ENCODE measurements around the gene CCL24.
"Not testable (repeated sequence)": the region's sequence is repeated elsewhere in the genome, so short reads cannot be mapped to it uniquely, and the experiment has no call there.

The CCL24 gene

DNA sequence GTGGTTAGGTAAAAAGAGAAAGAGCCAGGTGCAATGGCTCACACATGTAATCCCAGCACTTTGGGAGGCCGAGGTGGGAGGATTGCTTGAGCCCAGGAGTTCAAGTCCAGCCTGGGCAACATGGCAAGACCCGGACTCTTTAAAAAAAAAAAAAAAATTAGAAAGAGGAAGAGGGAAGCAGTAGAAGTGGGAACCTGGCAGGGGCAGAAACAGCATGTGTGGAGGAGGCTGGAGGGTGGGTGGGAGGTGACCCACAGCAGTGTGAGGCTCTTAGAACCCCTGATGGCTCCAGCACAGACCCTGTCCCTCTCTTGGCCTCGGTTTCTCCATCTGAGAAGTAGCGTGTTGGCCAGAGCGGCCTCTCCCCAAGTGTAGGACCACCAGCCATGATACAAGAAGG lies 4.9 kb upstream of the CCL24 start:
- no peak for DNase-seq

DNA sequence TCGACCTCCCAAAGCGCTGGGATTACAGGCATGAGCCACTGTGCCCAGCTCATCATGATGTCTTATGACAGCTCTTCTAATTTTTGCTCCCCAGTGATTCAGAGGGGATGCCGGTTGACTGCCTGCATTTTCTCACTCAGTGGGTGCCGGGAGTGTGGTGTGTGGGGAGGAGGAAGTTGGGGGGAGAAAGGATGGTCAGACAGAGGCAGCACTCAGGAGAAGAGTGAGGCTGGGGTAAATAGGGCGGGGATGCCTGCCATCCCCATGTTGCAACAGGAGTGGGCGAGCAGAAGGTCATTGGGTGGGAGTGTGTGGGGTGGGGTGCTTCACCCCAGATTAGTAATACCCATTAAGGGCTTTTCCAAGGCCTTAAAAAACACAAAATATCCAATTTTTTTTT lies 3.5 kb upstream of the CCL24 start:
- no peak for DNase-seq

DNA sequence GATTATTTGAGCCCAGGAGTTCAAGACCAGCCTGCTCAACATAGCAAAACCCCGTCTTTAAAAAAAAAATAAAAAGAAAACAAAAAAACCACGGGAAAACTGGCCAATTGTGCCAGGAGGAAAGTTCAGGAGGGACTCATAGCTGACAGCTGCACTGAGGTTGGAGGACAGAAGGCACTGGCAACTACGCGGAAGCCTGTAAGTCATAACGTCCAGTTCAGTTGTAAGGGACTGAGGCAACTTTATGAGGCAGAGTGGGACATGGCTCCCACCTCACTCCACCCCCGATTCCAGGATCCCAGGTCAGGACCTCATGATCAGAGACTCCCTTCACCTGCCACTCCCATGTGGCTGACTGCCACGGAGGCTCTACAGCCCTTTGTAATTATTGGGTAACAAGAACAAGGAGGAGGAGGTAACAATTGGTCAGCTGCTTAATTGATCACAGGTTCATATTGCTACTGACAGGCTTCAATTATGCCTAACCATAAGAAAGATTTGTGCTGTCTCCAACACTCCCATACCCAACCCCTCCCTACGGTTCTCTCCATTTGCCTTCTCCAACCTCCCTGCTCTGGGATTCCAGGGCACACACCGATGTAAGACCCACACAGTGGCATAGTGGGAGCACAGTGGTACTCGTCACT lies 1.9 kb upstream of the CCL24 start:
- DNase-seq: no peak

DNA sequence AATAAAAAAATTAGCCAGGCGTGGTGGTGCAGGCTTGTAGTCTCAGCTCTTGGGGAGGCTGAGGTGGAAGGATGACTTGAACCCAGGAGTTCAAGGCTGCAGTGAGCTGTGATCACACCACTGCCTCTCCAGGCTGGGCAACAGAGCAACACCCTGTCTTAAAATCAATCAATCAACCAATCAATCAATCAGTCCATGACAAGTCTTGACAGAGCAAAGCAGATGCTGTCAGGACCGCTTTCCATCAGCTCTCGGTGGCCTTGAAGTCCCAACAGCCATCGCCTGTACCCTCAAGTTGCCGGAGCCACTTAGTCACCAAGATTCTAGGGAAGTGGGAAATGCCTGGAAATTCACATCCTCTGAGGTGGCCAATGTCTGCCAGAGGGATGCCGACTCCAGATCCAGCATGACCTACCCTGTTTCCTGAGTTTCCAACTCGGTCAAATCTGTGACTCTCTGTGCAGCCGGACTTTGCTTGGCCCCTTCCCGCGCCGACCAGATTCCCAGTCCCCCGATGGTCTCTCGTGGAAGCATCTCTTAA lies 871 bp upstream of the CCL24 start:
- no peak for DNase-seq

DNA sequence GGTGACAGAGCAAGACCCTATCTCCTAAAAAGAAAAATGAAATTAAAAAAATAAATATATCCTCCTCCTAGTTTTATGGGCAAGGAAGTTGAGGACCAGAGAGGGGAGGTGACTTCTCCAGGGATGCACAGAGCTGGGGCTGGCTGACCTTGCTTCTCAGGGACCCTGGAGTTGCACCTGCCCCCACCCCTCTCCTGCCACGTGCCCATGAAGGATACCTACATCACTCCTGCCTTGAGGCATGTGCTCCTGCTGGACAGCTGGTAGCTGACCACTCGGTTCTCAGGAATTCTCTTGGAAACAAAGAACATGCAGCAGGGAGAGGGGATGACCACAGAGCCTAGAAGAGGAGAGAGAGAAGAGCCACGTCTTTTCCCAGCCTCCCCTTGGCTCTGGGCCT lies 522 bp downstream of the CCL24 start:
- DNase-seq: no peak

DNA sequence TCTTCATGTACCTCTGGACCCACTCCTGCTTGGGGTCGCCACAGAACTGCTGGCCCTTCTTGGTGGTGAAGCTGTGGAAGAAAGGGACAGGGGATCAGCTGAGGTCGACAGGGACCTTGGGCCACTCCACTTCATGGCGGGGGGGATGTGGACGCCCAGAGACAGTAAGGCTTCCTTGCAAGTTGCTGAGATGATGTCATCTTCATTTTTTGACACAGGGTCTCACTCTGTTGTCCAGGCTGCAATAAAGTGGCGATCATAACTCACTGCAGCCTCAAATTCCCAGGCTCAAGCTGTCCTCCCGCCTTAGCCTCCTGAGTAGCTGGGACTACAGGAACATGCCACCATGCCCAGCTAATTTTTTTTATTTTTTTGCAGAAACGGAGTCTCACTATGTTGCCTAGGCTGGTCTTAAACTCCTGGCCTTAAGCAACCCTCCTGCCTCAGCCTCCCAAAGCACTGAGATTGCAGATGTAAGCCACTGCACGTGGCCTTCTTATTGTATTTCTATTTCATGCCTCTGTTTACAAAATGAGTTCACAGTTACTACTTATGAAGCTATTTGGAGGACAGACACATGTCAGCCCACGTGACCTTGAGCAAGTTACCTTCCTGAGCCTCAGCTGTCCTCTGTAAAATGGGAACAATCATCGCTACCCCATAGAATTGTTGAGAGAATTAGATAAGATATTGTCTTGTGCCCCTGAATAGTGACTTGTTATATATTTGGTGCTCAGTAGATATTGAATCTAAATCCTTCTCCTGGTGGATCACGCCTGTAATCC lies 1.5 kb downstream of the CCL24 start:
- no peak for DNase-seq

DNA sequence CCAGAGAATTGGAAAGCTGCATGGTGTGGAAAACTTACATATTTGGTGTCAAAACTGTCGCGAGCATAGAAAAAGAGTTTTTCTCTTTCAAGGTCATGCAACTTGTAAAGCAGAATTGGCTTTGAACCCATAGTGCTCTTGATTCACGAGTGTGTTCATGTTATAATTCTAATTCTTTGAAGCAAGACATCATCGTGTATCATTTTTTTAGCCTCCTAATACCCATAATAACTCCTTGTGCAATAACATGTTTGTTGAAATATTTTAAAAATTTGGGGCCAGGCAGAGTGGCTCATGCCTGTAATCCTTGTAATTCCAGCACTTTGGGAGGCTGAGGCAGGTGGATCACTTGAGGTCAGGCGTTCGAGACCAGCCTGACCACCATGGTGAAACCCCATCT lies 4.2 kb downstream of the CCL24 start:
- DNase-seq: no peak

DNA sequence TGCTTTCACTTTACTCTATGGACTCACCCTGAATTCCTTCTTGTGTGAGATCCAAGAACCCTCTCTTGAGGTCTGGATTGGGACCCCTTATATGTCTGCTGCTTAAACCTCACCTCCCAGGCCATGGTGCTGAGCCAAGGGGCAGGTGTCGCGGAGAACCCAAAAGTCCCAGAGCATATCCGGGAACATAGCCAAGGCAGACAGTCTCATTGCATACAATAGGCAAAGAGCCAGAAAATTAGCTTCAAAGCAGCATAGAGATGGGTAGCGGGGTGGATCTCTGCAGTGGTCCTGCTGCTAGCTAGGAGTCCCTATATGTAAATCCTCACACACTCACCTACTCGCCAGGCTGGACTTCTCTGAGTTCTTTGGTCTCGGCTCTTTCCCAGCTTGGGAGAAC lies 5.5 kb downstream of the CCL24 start:
- DNase-seq: no peak

DNA sequence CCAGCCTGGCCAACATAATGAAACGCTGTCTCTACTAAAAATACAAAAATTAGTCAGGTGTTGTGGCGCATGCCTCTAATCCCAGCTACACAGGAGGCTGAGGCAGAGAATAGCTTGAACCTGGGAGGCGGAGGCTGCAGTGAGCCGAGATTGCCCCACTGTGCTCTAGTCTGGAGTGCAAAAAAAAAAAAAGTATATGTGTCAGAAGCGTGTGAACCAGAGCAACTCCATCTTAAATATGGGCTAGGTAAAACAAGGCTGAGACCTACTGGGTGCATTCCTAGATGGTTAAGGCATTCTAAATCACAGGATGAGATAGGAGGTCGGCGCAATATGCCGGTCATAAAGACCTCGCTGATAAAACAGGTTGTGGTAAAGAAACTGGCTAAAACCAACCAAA lies 6.2 kb downstream of the CCL24 start:
- DNase-seq: no peak

DNA sequence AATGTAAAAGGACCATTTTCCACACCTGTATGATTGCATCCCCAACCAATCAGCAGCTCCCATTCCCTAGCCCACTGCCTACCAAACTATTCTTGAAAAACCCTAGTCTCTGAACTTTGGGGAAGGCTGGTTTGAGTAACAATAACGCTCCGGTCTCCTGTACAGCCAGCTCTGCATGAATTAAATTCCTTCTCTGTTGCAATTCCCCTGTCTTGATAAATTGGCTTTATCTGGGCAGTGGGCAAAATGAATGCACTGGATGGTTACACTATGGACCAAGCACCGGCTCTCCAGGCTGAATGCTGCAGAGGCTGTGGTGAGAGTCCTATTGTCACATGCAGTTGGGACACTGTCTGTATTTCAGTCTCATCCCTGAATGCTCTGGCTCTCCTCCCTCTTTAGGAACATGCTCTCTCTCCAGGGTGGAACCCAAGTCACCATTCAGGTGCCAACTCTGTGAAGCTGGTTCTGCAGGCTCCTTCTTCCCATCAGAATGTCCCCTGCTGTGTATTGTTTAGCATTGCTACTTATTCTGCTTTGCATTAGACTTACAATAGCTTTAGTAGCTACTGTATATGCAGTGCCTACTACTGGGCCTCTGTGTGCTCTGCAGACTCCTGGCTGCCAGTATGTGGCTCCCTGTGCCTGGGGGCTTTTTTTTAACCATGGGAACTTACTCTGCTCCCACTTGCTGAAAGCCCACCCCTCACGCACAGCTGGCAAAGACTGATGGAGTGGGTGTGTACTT lies 6.9 kb downstream of the CCL24 start:
- DNase-seq: no peak

DNA sequence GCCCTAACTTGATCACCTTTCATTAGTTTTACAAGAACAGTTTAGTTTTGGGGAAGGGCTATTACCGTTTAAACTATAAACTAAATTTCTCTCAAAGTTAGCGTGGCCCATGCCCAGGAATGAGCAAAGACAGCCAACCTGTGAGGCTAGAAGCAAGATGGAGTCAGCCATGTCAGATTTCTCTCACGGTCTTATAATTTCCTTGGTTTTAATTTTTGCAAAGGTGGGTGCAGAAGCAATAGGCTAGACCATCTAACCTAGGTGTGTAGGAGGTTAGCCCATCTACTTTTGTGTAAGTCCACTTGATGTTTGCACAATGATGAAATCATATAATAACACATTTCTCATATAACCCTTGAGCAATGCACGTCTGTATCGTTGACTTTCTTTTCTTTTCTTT lies 8.9 kb downstream of the CCL24 start:
- DNase-seq: no peak

DNA sequence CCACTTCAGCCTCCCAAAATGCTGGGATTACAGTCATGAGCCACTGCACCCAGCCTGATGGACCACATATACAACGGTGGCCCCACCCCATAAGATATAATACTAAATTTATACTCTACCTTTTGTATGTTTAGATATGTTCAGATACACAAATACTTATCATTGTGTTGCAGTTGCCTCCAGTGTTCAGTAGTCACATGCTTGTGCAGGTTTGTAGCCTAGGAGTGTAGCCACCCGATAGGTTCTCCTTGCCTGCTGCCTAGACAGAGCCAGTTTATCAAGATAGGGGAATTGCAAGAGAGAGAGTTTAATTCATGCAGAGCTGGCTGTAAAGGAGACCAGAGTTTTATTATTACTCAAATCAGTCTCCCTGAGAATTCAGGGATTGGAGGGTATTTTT lies 9.6 kb downstream of the CCL24 start:
- DNase-seq: no peak

DNA sequence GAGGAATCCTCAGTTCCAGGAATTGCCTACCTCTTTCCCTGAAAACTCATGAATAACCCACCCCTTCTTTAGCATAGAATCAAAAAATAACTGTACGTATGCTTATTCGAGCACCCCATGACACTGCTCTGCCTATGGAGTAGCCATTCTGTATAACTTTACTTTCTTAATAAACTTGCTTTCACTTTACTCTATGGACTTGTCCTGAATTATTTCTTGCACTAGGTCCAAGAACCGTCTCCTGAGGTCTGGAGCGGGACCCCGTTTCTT lies 11.1 kb downstream of the CCL24 start:
- DNase-seq: no peak

DNA sequence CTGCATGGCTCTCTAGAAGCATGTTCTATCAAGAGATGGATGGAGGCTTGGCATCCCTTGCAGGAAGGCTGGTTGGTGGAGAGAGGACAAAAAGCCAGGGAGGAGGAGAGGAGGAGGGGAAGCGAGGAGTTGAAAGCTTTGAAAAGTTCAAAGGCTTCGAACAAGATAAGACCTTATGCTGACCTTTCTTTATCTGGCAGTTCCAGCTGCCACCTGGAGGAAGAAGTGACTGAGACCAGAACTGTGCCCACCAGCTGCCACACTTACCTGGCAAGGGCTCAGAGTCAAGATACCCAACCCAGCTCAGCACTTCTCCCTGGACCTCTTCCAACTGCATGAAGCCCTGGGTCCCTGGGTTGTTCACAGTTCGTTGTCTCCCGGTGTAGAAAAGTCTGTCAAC lies 14.8 kb downstream of the CCL24 start:
- no peak for DNase-seq

DNA sequence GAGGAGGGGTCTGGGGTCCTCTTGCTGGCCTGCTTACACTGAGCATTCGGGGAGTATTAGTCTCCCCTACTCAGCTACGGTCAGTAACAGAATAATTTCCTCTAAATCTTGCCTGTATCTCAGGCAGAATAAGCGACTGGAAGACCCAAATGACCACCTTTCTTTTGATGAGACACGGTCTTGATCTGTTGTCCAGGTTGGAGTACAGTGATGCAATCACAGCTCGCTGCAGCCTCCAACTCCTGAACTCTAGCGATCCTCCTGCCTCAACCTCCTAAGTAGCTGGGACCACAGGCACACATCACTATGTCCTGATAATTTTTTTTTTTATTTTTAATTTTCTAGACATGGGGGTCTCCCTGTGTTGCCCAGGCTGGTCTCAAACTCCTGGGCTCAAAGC lies 17.2 kb downstream of the CCL24 start:
- no peak for DNase-seq

DNA sequence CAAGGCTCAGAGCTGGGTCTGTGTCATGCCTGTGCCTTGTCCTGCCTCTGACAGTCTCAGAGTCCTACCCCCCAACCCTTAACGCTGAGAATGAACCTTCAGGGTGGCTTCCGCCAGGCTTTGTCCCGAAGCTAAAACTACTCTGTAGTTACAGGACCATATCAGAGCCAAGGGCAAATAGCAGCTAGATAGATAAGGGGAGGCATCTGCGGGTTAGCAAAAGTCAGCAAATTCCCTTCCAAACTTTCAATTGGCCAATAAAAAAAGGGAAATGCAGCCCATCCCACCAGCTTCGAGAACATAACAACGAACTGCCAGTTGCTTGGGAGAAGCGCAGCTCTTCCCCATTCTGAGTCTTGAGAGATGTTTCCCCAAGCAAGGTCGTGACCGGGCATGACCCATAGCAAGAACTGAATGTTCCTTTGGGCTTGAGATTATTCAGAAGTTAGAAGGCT lies 17.7 kb downstream of the CCL24 start:
- DNase-seq: no peak

DNA sequence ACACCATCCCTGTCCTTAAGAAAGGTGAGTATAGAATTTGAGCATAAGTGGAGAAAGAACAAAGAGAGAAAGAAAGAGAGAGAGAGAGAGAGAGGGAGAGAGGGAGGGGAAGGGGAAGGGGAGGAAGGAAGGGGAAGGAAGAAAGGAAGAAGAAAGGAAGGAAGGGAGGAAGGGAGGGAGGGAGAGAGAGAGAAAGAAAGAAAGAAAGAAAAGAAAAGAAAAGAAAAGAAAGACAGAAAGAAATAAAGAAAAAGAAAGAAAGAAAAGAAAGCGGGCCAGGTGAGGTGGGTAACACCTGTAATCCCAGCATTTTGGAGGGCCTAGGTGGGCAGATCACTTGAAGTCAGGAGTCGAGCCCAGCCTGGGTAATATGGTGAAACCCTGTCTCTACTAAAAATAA lies 19.9 kb downstream of the CCL24 start:
- no peak for DNase-seq

DNA sequence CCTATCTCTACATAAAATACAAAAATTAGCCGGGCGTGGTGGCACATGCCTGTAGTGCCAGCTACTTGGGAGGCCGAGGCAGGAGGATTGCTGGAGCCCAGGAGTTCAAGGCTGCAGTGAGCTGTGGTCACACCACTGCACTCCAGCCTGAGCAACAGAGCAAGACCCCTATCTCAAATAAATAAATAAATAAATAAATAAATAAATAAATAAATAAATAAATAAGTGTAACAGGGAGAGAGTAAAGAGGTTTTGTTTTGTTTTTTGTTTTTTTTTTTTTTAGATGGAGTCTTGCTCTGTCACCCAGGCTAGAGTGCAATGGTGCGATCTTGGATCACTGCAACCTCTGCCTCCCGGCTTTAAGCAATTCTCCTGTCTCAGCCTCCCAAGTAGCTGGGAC lies 21.0 kb downstream of the CCL24 start:
- DNase-seq: not testable (repeated sequence)

DNA sequence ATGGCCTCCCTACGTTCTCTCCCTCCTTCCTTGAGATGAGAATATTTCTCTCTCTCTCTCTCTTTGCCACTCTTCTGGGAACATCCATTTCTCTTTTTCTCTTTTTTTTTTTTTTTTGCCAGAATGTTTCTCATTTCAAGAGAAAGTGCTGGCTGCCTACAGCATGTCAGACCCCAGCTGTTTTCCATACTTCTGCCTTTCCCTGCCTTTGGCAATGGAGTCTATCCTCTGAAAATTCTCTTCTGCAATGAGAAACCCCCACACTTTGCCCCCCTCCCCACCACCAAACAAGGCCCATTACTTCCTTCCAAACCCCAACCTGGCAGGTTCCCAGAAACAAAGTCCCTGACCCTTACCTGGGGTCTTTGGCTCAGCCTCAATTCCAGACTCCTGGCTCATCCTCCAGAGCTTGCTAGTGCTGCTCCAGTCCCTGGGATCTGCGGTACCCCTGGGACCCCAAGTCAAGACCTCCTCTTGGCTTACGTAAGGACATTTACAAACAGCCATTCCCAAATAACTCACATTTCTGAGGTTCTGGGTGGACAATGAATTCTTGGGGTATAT lies 24.2 kb downstream of the CCL24 start:
- no peak for DNase-seq

DNA sequence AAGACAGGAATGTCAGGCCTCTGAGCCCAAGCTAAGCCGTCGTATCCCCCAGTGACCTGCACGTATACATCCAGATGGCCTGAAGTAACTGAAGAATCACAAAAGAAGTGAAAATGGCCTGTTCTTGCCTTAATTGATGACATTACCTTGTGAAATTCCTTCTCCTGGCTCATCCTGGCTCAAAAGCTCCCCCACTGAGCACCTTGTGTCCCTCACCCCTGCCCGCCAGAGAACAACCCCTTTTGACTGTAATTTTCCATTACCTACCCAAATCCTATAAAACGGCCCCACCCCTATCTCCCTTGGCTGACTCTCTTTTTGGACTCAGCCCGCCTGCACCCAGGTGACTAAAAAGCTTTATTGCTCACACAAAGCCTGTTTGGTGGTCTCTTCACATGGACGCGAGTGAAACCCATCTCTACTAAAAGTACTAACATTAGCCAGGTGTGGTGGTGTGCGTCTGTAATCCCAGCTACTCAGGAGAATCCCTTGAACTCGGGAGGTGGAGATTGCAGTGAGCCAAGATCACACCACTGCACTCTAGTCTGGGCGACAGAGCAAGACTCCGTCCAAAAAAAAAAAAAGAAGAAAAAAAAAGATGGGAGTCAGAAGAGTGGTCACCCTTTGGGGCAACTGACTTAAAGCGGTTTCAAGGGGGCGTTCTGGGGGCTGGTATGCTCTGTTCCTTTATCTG lies 25.3 kb downstream of the CCL24 start:
- not testable (repeated sequence) for DNase-seq

DNA sequence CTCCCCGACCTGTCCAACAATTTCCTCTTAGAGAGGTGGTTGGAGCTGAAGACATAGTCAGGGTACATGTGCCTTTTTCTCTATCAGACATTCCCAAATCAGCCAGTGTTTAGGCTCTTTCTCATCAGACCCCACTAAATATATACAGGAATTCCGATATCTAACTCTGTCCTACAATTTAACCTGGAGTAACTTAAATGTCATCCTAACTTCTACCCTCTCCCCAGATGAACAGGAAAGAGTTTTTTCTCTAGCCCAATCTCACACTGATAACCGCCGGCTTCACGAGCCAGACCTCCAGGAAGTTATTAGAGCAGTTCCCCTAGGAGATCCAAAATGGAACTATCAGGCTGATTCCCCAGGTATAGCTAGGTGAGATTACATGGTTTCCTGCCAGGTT lies 30.5 kb downstream of the CCL24 start:
- not testable (repeated sequence) for DNase-seq

DNA sequence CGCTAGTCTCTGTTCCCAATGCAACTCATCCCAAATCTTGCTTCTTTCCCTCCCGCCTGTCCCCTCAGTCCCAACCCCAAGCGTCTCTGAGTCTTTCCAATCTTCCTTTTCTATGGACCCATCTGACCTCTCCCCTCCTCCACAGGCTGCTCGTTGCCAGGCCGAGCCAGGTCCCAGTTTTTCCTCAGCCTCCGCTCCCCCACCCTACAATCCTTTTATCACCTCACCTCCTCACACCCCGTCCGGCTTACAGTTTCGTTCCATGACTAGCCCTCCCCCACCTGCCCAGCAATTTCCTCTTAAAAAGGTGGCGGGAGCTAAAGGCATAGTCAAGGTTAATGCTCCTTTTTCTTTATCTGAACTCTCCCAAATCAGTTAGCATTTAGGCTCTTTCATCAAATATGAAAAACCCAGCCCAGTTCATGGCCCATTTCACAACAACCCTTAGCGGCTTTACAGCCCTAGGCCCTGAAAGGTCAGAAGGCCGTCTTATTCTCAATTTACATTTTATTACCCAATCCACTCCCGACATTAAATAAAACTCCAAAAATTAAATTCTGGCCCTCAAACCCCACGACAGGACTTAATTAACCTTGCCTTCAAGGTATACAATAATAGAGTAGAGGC lies 32.8 kb downstream of the CCL24 start:
- not testable (repeated sequence) for DNase-seq

DNA sequence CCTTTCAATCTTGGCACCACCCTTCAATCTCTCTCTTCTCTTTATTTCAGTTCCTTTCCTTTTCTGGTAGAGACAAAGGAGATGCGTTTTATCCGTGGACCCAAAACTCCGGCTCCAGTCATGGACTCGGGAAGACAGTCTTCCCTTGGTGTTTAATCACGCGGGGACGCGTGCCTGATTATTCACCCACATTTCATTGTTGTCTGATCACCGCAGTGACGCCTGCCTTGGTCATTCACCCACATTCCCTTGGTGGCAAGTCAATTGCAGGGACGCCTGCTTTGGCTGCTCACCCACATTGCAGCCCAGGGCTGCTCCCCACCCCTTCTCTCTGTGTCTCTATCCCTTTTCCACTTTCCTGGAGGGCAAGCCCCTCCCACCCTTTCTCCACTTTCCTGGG lies 34.1 kb downstream of the CCL24 start:
- DNase-seq: not testable (repeated sequence)

Measured in GDM1 (cell line).